ENCODE results near the gene KAZN.

The KAZN gene

DNA sequence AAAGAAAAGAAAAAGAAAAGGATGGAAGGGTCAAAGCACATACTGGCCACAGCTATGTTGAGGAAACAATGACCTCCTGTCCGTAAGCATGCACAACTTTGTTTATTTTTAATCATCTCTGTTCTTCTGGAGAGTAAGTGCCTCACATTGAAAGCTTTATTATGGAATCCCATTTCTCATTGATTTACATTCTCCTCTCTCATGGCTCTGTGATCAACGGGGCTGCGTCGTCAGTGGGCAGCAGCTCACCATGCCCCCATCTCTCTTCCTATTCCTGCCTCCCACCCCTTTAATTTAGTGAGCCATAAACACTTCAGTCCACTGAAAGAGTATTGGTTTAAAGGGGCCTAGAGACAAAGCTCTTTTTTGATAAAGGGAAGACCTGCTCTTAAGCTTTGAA is 98.9 kb downstream of the KAZN start:
- DNase-seq (ENCODE audit: low read depth): no peak
- no peak overlapping the region for H3K4me3 ChIP-seq (ENCODE audit: low read depth, low read length)
- TF ChIP-seq CTCF (IDR thresholded peaks at IDR 0.05; ENCODE audit: low read depth, low read length, missing control alignments): no peak
- in situ Hi-C loops (cut with HindIII; ENCODE audit: low sequenced_read_pairs): no loop called here

- no peak for TF ChIP-seq CTCF (IDR thresholded peaks at IDR 0.05; ENCODE audit: low read depth, low read length, missing control alignments)
- in situ Hi-C loops (cut with HindIII; ENCODE audit: low sequenced_read_pairs): no loop called here
- H3K4me3 ChIP-seq (ENCODE audit: low read depth, low read length): no peak overlapping the region
- no peak for DNase-seq (ENCODE audit: low read depth)
Measured at GRCh38 chr1:14698314-14698713, 99.8 kb downstream of the KAZN start.

DNA sequence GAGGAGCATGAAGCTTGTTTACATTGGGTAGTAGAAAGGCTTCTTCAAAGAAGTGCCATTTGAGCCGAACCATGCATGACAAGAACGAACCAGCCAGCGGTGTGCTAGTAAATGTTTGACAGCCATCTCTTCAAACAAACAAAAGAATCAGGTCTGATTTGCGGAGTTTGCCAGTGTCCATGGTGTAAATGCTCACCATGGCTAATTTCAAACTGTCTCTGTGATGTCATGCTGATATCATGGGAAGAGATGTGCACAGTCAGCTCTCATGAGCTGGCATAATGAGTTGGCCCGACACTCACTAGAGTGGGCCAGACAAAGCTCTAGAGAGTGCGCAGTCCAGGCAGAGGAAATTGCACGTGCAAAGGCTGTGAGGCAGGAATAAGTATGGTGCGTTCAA is 101.1 kb downstream of the KAZN start:
- in situ Hi-C loops (cut with HindIII; ENCODE audit: low sequenced_read_pairs): no loop called here
- DNase-seq (ENCODE audit: low read depth): no peak
- no peak for TF ChIP-seq CTCF (IDR thresholded peaks at IDR 0.05; ENCODE audit: low read depth, low read length, missing control alignments)
- no peak overlapping the region for H3K4me3 ChIP-seq (ENCODE audit: low read depth, low read length)

DNA sequence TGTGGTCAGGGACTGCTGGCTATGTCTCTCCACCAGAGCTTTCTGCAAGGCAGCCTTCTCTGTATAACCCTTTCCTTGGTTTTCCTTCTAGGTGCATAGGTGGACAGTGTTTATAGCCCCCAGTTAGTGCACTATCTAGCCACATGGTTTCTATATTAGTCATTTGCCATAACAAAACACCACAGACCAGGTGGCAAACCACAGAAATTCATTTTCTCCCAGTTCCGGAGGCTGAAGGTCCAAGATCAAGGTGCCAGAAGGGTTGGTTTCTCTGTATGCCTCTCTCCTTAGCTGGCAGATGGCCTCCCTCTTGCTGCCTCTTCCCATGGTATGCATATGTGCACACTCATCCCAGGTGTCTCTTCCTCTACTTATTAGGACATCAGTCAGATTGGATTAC is 106.4 kb downstream of the KAZN start:
- no peak for DNase-seq (ENCODE audit: low read depth)
- in situ Hi-C loops (cut with HindIII; ENCODE audit: low sequenced_read_pairs): no loop called here
- H3K4me3 ChIP-seq (ENCODE audit: low read depth, low read length): no peak overlapping the region
- TF ChIP-seq CTCF (IDR thresholded peaks at IDR 0.05; ENCODE audit: low read depth, low read length, missing control alignments): no peak

DNA sequence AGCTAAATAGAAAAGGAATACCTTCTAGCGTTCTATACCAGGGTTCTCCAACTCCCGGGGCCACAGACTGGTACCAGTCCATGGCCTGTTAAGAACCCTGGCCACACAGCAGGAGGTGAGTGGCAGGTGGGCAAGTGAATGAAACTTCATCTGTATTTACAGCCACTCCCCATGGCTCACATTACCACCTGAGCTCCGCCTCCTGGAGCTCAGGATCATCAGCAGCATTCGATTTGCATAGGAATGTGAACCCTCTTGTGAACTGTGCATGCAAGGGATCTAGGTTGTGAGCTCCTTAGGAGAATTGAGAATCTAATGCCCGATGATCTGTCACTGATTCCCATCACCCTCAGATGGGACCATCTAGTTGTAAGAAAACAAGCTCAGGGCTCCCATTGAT is 107.3 kb downstream of the KAZN start:
- H3K4me3 ChIP-seq (ENCODE audit: low read depth, low read length): no peak overlapping the region
- in situ Hi-C loops (cut with HindIII; ENCODE audit: low sequenced_read_pairs): no loop called here
- DNase-seq (ENCODE audit: low read depth): no peak
- no peak for TF ChIP-seq CTCF (IDR thresholded peaks at IDR 0.05; ENCODE audit: low read depth, low read length, missing control alignments)

GRCh38 chr1:14706631-14707030 is 108.1 kb downstream of the KAZN start:
- no peak for TF ChIP-seq CTCF (IDR thresholded peaks at IDR 0.05; ENCODE audit: low read depth, low read length, missing control alignments)
- in situ Hi-C loops (cut with HindIII; ENCODE audit: low sequenced_read_pairs): no loop called here
- DNase-seq (ENCODE audit: low read depth): no peak
- no peak overlapping the region for H3K4me3 ChIP-seq (ENCODE audit: low read depth, low read length)

Data from astrocyte of the cerebellum (primary cell).